PFSK-1 (cell line): ENCODE measurements around the gene MAD1L1.

Source experiments
- FOXP2 ChIP-seq: optimal IDR thresholded peaks from 2 replicates; pipeline ENCODE3; 2011; ENCODE audit warnings: borderline replicate concordance, control low read depth, inconsistent platforms; ENCODE audit not compliant: insufficient read depth; ENCODE audit errors: extremely low read length, extremely low read depth
- POLR2AphosphoS5 ChIP-seq: IDR thresholded peaks from 2 replicates; pipeline ENCODE4 v1.6.1; 2012; ENCODE audit warnings: low read depth, mild to moderate bottlenecking, control low read depth, low read length, moderate library complexity
- SIN3A ChIP-seq: IDR thresholded peaks from 2 replicates; pipeline ENCODE4 v1.6.1; 2012; ENCODE audit warnings: mild to moderate bottlenecking, low read length, moderate library complexity, borderline replicate concordance; ENCODE audit not compliant: insufficient read depth
- TAF1 ChIP-seq: IDR thresholded peaks from 2 replicates; pipeline ENCODE4 v1.6.1; 2012; ENCODE audit warnings: low read length, control low read depth, borderline replicate concordance; ENCODE audit not compliant: insufficient read depth
- TF ChIP-seq, protein P1 (sequence below), 2 experiments: IDR thresholded peaks; 2 replicates each; pipeline versions ENCODE4 v1.6.1 to v1.8.0; 2011 to 2012; ENCODE audit warnings: low read depth in 2 of 2, low read length in 2 of 2, control low read depth in 1 of 2, inconsistent platforms in 1 of 2, mild to moderate bottlenecking in 1 of 2, moderate library complexity in 1 of 2; ENCODE audit not compliant: insufficient read depth in 1 of 2

DNA sequence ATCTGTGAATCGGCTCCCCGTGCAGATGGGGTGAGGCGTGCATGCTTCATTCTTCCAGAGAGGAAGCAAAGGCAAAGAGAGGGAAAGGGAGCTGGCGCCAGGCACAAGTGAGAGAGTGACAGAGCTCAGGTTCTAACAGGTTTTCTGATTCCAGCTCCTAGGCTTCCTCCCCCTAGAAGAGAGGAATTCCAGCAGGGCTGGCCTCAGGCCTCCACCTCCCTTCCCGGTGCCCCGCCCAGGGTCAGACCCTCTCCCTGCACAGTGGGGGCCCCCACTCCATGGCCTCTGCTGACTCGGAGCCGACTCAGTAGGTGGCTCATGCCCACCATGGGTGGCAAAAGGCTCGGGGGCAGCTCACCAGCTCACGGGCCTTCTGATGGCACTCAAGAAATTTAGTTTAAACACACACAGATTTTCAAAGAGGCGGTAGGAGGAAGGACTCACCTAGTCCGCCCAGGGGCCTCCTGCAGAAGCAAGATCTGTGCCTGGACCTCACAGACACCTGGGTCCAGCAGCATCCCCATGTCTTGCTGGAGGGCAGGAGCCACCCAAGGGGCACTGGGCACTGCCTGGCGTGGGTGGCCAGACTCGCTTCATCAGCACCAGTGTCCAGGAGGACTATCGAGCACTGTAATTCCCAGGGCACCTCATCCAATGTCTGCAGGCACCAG lies 183.5 kb downstream of the MAD1L1 start:
- TF ChIP-seq POLR2AphosphoS5, result no peak
- TF ChIP-seq, protein P1, sequence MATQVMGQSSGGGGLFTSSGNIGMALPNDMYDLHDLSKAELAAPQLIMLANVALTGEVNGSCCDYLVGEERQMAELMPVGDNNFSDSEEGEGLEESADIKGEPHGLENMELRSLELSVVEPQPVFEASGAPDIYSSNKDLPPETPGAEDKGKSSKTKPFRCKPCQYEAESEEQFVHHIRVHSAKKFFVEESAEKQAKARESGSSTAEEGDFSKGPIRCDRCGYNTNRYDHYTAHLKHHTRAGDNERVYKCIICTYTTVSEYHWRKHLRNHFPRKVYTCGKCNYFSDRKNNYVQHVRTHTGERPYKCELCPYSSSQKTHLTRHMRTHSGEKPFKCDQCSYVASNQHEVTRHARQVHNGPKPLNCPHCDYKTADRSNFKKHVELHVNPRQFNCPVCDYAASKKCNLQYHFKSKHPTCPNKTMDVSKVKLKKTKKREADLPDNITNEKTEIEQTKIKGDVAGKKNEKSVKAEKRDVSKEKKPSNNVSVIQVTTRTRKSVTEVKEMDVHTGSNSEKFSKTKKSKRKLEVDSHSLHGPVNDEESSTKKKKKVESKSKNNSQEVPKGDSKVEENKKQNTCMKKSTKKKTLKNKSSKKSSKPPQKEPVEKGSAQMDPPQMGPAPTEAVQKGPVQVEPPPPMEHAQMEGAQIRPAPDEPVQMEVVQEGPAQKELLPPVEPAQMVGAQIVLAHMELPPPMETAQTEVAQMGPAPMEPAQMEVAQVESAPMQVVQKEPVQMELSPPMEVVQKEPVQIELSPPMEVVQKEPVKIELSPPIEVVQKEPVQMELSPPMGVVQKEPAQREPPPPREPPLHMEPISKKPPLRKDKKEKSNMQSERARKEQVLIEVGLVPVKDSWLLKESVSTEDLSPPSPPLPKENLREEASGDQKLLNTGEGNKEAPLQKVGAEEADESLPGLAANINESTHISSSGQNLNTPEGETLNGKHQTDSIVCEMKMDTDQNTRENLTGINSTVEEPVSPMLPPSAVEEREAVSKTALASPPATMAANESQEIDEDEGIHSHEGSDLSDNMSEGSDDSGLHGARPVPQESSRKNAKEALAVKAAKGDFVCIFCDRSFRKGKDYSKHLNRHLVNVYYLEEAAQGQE (IDR thresholded peaks at IDR 0.05; ENCODE audit: insufficient read depth in 1 of 2, low read depth in 2 of 2, low read length in 2 of 2), result no peak
- no peak for TF ChIP-seq SIN3A
- no peak for TF ChIP-seq TAF1
- no peak for TF ChIP-seq FOXP2
